Caco-2 (cell line): Measurements from ENCODE around the gene ANGPTL4. TPM values are rescaled to one million over a fixed set of nuclear protein-coding genes. Genes with fewer than 3 reads are reported as not detected.

Source experiments
- BruUV-seq: library from RNA; stranded (reverse); fragments of 400-500 nt; replicated peaks from 2 replicates; lab custom pipeline; 2021; lab: Mats Ljungman, UMichigan
- CTCF ChIA-PET: fragments of 300-600 bp; sonication (Branson Sonifier 250); formaldehyde crosslinking; loops from one replicate; lab custom pipeline; 2022; ENCODE audit warnings: antibody characterized with exemption; lab: Charles Lee
- POLR2A ChIA-PET: fragments of 300-600 bp; sonication (Branson Sonifier 250); formaldehyde crosslinking; loops from one replicate; lab custom pipeline; 2022; ENCODE audit warnings: antibody characterized with exemption; lab: Charles Lee
- DNase-seq, 2 experiments: peaks; one replicate each; pipeline versions ENCODE4 v3.0.0 to v3.0.0-alpha.2; 2020 to 2022
- H3K27me3 ChIP-seq: replicated peaks from 2 replicates; pipeline ENCODE4 v1.6.0; 2011; ENCODE audit warnings: low read length; ENCODE audit not compliant: control insufficient read depth, insufficient read depth
- H3K36me3 ChIP-seq: 2 replicates; pipeline ENCODE4 v1.5.1; 2011; ENCODE audit warnings: low read length; ENCODE audit not compliant: control insufficient read depth, insufficient read depth
- H3K4me1 ChIP-seq: fragments of 250-450 bp; sonication (Bioruptor Pico); 2 replicates; pipeline ENCODE4 v1.5.1; 2020; ENCODE audit warnings: mild to moderate bottlenecking
- H3K4me3 ChIP-seq: 2 replicates; pipeline ENCODE4 v1.5.1; 2011; ENCODE audit warnings: low read depth, mild to moderate bottlenecking, control low read depth, low read length
- H3K9me3 ChIP-seq: fragments of 250-450 bp; sonication (Bioruptor Pico); 2 replicates; pipeline ENCODE4 v1.5.1; 2020; ENCODE audit warnings: mild to moderate bottlenecking, moderate library complexity
- H3K27ac Mint-ChIP-seq: one replicate; pipeline ENCODE4 v1.8.0; 2022; ENCODE audit warnings: mixed read lengths; ENCODE audit not compliant: unreplicated experiment
- H3K27me3 Mint-ChIP-seq: one replicate; pipeline ENCODE4 v1.8.0; 2022; ENCODE audit warnings: mixed read lengths; ENCODE audit not compliant: insufficient read depth, unreplicated experiment
- H3K36me3 Mint-ChIP-seq: one replicate; pipeline ENCODE4 v1.8.0; 2022; ENCODE audit warnings: mild to moderate bottlenecking, mixed read lengths; ENCODE audit not compliant: insufficient read depth, unreplicated experiment
- H3K4me1 Mint-ChIP-seq: one replicate; pipeline ENCODE4 v1.8.0; 2022; ENCODE audit warnings: low read depth, mixed read lengths; ENCODE audit not compliant: unreplicated experiment
- H3K4me3 Mint-ChIP-seq: one replicate; pipeline ENCODE4 v1.8.0; 2022; ENCODE audit warnings: mild to moderate bottlenecking, moderate library complexity, mixed read lengths; ENCODE audit not compliant: unreplicated experiment
- H3K9me3 Mint-ChIP-seq: one replicate; pipeline ENCODE4 v1.8.0; 2022; ENCODE audit warnings: mixed read lengths; ENCODE audit not compliant: unreplicated experiment
- intact Hi-C: fragments of 100-400 bp; cut with micrococcal nuclease; formaldehyde crosslinking; loops from one replicate; pipeline ENCODE4 v1.10.0; 2022; ENCODE audit not compliant: unreplicated experiment
- total RNA-seq: library from RNA; stranded (reverse); gene quantifications from 2 replicates; pipeline ENCODE4 v1.2.3, GENCODE V29; 2022
- TF ChIP-seq, protein P1 (sequence below), 2 experiments: fragments of 200-600 bp in 1 of 2; IDR thresholded peaks; 1 replicate in 1 of 2; 2 replicates in 1 of 2; pipeline versions ENCODE4 v1.5.1 to v1.8.0; 2011 to 2022; ENCODE audit warnings: antibody characterized with exemption in 1 of 2, control low read depth in 1 of 2, inconsistent platforms in 1 of 2, low read depth in 1 of 2, low read length in 1 of 2, mild to moderate bottlenecking in 1 of 2, moderate library complexity in 1 of 2; ENCODE audit not compliant: insufficient read depth in 1 of 2, severe bottlenecking in 1 of 2, unreplicated experiment in 1 of 2

Gene ANGPTL4
- total RNA-seq, 1 experiment from 2014 or later: 1.2 TPM

DNA sequence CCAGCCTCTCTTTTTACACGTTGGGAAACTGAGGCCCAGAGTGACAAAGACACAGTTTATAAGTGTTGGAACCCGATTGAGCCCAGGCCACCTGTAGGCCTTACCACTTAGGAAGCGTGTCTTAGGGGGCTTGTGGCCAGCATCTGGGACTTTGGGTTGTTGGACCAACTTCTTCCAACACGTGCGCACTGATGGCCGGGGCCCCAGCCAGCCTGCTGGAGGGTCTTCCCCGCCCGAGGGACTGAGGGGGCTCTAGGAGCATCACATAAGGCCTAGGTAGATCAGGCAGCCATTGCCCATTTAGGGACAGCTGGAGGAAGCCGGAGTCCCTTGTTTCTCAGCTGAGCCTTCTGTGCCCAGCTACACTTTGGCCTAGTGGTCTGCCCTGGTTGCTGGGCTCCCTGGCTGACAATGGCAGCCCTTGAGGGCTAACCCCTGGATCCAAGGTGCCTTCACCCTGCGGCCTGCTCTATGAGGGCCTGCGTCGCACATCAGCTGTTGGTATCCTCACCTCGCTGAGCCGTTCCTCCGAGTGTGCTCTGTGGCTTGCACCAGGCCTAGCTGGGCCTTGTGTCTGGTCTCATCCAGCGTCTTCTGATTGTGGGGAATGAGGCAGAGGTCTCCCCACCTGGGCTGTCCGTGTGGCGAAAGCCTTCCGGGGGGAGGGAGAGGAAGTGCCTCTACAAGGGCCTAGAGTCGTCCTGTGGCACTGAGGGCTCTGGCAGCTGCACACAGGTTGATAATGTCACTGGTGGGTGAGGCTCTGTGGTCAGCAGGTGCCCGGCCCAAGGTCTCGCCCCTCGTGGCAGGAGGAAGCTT is 27.5 kb downstream of the ANGPTL4 start:
- DNase-seq: no peak
- peaks cover 1% of the 10 kb centered on the region for H3K36me3 ChIP-seq
- peaks cover 18% of the 10 kb centered on the region; the same call in 1 of the 2 replicates for H3K4me1 ChIP-seq
- peaks cover 10% of the 10 kb centered on the region for H3K4me1 Mint-ChIP-seq
- CTCF ChIA-PET: interaction anchor here (1.6 to 3.9 kb wide), 2 partner anchors 22 to 38 kb away, joined by 13 to 21 read pairs; partner anchors contain the start of gene MARCHF2
- no peaks in the 10 kb centered on the region for H3K9me3 ChIP-seq
- BruUV-seq: TSS peak; percentile 47
- H3K27me3 Mint-ChIP-seq: no peaks in the 10 kb centered on the region
- H3K27me3 ChIP-seq: no peaks in the 10 kb centered on the region
- peak overlapping the region; percentile 81 for H3K4me3 Mint-ChIP-seq
- POLR2A ChIA-PET: interaction anchor here (0.5 to 2.0 kb wide), 6 partner anchors 22 to 125 kb away, joined by 3 to 18 read pairs (median 5); partner anchors contain the start of genes HNRNPM, MARCHF2 and ZNF414
- intact Hi-C loops: no loop called here
- peak overlapping the region; percentile 86 for H3K4me3 ChIP-seq
- peaks cover 37% of the 10 kb centered on the region for H3K36me3 Mint-ChIP-seq
- H3K9me3 Mint-ChIP-seq: no peaks in the 10 kb centered on the region
- peak overlapping the region; percentile 95 for H3K27ac Mint-ChIP-seq
- TF ChIP-seq, protein P1, sequence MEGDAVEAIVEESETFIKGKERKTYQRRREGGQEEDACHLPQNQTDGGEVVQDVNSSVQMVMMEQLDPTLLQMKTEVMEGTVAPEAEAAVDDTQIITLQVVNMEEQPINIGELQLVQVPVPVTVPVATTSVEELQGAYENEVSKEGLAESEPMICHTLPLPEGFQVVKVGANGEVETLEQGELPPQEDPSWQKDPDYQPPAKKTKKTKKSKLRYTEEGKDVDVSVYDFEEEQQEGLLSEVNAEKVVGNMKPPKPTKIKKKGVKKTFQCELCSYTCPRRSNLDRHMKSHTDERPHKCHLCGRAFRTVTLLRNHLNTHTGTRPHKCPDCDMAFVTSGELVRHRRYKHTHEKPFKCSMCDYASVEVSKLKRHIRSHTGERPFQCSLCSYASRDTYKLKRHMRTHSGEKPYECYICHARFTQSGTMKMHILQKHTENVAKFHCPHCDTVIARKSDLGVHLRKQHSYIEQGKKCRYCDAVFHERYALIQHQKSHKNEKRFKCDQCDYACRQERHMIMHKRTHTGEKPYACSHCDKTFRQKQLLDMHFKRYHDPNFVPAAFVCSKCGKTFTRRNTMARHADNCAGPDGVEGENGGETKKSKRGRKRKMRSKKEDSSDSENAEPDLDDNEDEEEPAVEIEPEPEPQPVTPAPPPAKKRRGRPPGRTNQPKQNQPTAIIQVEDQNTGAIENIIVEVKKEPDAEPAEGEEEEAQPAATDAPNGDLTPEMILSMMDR (IDR thresholded peaks at IDR 0.05; ENCODE audit: insufficient read depth in 1 of 2, low read depth in 1 of 2, low read length in 1 of 2, severe bottlenecking in 1 of 2, unreplicated experiment in 1 of 2): no peak

DNA sequence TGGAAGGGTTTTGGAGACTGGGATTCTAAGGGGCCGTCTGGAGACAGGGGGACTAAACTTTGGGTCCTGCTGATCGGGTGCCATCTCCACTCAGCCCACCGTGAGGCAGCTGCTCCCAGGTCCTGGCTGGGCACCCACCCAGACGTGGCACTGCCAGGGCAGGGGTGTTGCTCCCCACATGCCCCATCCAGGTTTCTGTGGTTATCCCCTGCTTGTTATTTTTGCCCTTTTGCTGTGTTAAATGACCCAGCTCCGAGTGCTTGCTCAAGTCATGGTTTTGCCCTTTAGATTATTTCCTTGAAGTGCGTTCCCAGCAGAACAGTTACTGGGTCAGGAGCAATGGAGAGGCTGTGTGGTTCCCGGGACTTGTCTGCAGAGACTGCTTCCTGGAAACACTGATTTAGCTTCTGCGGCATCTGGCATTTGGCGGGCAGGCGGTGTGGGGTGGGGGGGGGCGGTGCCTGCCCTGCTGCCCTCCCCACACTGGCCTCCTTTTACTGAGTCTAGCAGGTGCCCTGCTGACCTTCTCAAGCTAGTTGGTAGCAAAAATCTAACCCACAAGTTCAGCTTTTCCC is 28.1 kb downstream of the ANGPTL4 start:
- no TSS peak for BruUV-seq

More for the DNA sequence above, 28.1 kb downstream of the ANGPTL4 start:
- H3K36me3 Mint-ChIP-seq: peaks cover 37% of the 10 kb centered on the region
- Histone ChIP-seq H3K36me3 (peaks cover 1% of the 10 kb centered on the region), H3K9me3 (no peaks in the 10 kb centered on the region), H3K4me1 (peaks cover 18% of the 10 kb centered on the region; the same call in 1 of the 2 replicates), H3K27me3 (no peaks in the 10 kb centered on the region), H3K4me3 (no peak overlapping the region)
- H3K4me3 Mint-ChIP-seq: no peak overlapping the region
- H3K9me3 Mint-ChIP-seq: no peaks in the 10 kb centered on the region
- no peak for DNase-seq
- ChIA-PET POLR2A (interaction anchor here (0.6 kb wide), 1 partner anchor 16 kb away, joined by 4 read pairs; no protein-coding TSS in a partner anchor), CTCF (interaction anchor here (0.6 to 3.9 kb wide), 2 partner anchors 39 to 45 kb away, joined by 3 to 21 read pairs; no protein-coding TSS in a partner anchor)
- intact Hi-C loops: no loop called here
- peaks cover 17% of the 10 kb centered on the region for H3K4me1 Mint-ChIP-seq
- TF ChIP-seq, protein P1 (IDR thresholded peaks at IDR 0.05; ENCODE audit: insufficient read depth in 1 of 2, low read depth in 1 of 2, low read length in 1 of 2, severe bottlenecking in 1 of 2, unreplicated experiment in 1 of 2): no peak
- no peaks in the 10 kb centered on the region for H3K27me3 Mint-ChIP-seq
- no peak overlapping the region for H3K27ac Mint-ChIP-seq
